Right atrium auricular region (tissue), 2 donors: Measurements from ENCODE around the gene NPAS3. TPM values are rescaled to one million over a fixed set of nuclear protein-coding genes. Genes with fewer than 3 reads are reported as not detected.

ENCODE experiments used
- DNase-seq: peaks from one replicate; pipeline ENCODE4 v3.0.0-alpha.2; 2019; ENCODE audit warnings: low spot score
- H3K27ac ChIP-seq, 2 donors: fragments of 200-600 bp; sonication (generic); 1 replicate in 1 of 2; 2 replicates in 1 of 2; pipeline ENCODE4 v1.5.1; 2016 to 2019
- H3K27me3 ChIP-seq, 2 donors: fragments of 200-600 bp; sonication (generic); one replicate each; pipeline versions ENCODE4 v1.5.1 to v1.6.0; 2017 to 2019
- H3K36me3 ChIP-seq: fragments of 200-600 bp; sonication (generic); one replicate; pipeline ENCODE4 v1.5.1; 2016
- H3K4me1 ChIP-seq, 2 donors: fragments of 200-600 bp; sonication (generic); one replicate each; pipeline versions ENCODE4 v1.5.1 to v1.6.0; 2017 to 2019
- H3K4me3 ChIP-seq, 2 donors: fragments of 200-600 bp; sonication (generic); 1 replicate in 1 of 2; 2 replicates in 1 of 2; pipeline ENCODE4 v1.5.1; 2017 to 2019; ENCODE audit warnings: mild to moderate bottlenecking in 1 of 2, moderate library complexity in 1 of 2
- H3K9me3 ChIP-seq, 2 donors: fragments of 200-600 bp; sonication (generic); one replicate each; pipeline ENCODE4 v1.5.1; 2019
- total RNA-seq, 2 donors: library from RNA; depleted of rRNA; stranded (reverse); fragments of >200 nt; gene quantifications; one replicate each; pipeline ENCODE4 v1.1.0, GENCODE V29; 2016
- TF ChIP-seq, protein P1 (sequence below), 2 donors: fragments of 200-600 bp; sonication (generic); IDR thresholded peaks; one replicate each; pipeline ENCODE4 v1.5.1; 2019; ENCODE audit warnings: antibody characterized with exemption in 2 of 2

The NPAS3 gene
- total RNA-seq, 2 donors from 2014 or later: 0.67 to 1.3 TPM

DNA sequence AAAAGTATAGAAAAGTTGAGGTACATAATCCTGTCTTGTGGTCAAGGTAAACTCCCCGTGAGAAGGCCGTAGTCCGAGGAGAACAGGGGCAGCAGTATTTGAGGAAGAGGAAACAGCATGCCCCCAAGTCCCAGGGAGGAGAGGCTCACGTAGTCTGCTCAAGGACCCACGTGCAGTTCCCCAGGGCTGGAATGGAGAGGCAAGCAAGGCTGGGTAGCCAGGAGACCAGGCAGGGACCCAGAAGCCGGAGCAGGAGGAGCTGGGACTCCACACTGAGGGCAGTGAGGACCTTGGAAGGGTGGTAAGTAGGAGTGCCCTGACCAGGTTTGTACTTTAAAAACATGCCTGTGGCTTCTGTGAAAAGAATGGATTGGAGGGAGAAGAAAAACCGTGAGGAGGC lies 912.1 kb downstream of the NPAS3 start:
- TF ChIP-seq, protein P1, sequence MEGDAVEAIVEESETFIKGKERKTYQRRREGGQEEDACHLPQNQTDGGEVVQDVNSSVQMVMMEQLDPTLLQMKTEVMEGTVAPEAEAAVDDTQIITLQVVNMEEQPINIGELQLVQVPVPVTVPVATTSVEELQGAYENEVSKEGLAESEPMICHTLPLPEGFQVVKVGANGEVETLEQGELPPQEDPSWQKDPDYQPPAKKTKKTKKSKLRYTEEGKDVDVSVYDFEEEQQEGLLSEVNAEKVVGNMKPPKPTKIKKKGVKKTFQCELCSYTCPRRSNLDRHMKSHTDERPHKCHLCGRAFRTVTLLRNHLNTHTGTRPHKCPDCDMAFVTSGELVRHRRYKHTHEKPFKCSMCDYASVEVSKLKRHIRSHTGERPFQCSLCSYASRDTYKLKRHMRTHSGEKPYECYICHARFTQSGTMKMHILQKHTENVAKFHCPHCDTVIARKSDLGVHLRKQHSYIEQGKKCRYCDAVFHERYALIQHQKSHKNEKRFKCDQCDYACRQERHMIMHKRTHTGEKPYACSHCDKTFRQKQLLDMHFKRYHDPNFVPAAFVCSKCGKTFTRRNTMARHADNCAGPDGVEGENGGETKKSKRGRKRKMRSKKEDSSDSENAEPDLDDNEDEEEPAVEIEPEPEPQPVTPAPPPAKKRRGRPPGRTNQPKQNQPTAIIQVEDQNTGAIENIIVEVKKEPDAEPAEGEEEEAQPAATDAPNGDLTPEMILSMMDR (IDR thresholded peaks at IDR 0.05): no peak
- Histone ChIP-seq H3K4me3 (no peak overlapping the region), H3K9me3 (no peaks in the 10 kb centered on the region), H3K4me1 (no peaks in the 10 kb centered on the region), H3K36me3 (no peaks in the 10 kb centered on the region), H3K27me3 (no peaks in the 10 kb centered on the region), H3K27ac (no peak overlapping the region)
- DNase-seq: no peak

DNA sequence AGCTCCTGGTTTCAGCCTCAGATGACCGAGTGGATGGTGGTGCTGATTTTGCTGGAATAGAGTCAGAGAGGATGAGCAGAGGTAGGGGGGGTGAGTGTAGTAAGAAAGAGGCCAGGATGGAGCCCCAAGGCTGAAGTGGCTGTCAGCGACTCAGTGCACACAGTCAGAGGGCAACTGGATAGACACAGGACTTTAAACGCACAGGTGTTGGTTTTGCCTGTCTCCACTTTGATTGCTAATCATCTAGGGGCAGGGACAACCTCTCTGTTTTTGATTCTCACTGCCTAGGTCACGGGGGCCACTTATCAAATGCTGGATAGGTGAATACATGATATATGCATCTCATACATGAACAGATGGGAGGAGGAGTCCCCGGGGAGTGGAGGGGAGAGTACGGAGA lies 912.7 kb downstream of the NPAS3 start:
- H3K4me3 ChIP-seq: no peak overlapping the region
- TF ChIP-seq, protein P1 (IDR thresholded peaks at IDR 0.05): no peak
- no peaks in the 10 kb centered on the region for H3K9me3 ChIP-seq
- no peak overlapping the region for H3K27ac ChIP-seq
- H3K36me3 ChIP-seq: no peaks in the 10 kb centered on the region
- H3K4me1 ChIP-seq: no peaks in the 10 kb centered on the region
- H3K27me3 ChIP-seq: no peaks in the 10 kb centered on the region
- DNase-seq: no peak

DNA sequence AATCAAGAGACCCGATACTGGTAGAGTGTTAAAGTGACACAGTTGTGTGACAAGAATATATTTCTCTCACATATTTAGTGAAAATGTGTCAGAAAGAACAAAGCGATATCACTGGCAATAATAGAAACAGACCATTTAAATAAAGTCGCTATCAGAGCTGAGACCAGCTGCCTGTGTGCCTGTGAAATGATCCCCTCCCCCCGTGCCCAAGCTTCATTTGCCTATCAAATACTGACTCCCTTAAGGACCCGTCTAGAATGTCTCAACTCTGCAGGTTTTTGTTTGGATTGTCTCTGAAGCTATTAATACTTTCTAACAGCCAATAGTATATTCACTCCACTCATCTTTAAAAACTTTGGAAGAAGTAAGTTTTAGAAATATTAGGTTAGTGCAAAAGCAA lies 913.3 kb downstream of the NPAS3 start:
- TF ChIP-seq, protein P1 (IDR thresholded peaks at IDR 0.05): no peak
- H3K9me3 ChIP-seq: no peaks in the 10 kb centered on the region
- no peaks in the 10 kb centered on the region for H3K36me3 ChIP-seq
- no peak overlapping the region for H3K27ac ChIP-seq
- H3K27me3 ChIP-seq: no peaks in the 10 kb centered on the region
- H3K4me3 ChIP-seq: no peak overlapping the region
- no peaks in the 10 kb centered on the region for H3K4me1 ChIP-seq
- no peak for DNase-seq
